Measurements from ENCODE around the gene RPTOR.

- TF ChIP-seq EZH2 (IDR thresholded peaks at IDR 0.05; ENCODE audit: borderline replicate concordance, low read length) (no peak), CTCF (IDR thresholded peaks at IDR 0.05; ENCODE audit: low read length) (no peak)
Measured at GRCh38 chr17:81013642-81014041, 469.0 kb downstream of the RPTOR start.

Measured in OCI-LY1 (cell line).